HG03460 (cell line): ENCODE data around the gene TUBA4B.
"Not testable (repeated sequence)": the region's sequence is repeated elsewhere in the genome, so short reads cannot be mapped to it uniquely, and the experiment has no call there.

Experiments
- ATAC-seq: cut with Tn5 transposase; IDR thresholded peaks from one replicate; pipeline ENCODE4 v1.9.1; 2021; ENCODE audit not compliant: unreplicated experiment

The TUBA4B gene

DNA sequence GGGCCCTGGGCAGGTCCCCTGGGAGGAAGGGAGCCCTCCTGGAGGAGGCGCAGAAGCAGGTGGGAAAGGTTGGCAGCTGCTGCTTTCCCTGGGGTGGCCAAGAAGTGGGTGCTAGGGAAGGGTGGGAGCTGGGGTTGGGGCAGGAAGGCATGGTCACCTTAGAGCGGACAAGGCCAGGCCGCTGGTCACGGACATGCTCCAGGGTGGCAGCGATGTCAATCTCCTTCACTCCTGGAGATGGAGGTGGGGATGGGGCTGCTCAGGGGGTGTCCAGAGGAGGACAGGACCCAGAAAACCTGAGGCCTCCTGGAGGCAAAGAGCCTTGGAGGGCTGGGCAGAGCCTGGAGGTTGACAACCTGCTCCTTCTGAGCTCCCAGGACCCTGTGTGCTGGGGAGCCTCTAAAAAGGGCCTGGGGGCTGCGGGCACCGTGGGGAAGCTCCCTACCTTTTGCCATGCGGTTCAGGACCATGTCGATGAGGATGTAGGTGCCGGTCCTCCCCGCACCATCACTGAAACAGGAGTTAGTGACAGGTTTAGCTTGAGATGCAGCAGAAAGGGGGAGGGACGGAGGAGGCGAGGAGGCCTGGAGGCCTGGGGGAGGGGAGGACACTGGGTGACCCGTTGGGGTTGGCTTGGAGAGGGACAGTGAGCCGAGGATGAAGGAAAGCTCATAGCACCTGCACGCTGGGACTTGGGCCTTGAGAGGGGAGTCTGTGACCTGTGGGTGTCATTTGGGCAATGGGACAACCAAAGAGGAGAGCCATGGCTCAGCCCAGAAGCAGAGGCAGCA lies 37.5 kb downstream of the TUBA4B start:
- no peak for ATAC-seq

DNA sequence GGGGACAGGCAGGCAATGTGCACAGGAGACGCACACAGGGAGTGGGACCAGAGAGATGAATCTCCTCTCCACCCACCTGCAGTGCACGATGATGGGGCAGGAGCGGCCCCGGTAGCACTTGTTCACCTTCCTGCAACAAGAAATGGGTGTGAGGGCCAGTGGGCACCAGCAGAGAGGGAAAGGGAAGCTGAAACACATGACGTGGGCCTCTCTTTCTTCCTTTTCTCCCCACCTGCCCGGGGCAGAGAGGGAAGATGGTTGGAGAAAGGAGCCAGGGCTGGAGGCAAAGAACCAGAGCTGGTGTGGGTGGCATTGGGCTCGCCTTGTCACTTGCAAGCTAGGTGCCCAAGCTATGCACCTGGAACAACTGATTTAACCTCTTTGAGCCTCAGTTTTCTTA lies 38.4 kb downstream of the TUBA4B start:
- no peak for ATAC-seq

DNA sequence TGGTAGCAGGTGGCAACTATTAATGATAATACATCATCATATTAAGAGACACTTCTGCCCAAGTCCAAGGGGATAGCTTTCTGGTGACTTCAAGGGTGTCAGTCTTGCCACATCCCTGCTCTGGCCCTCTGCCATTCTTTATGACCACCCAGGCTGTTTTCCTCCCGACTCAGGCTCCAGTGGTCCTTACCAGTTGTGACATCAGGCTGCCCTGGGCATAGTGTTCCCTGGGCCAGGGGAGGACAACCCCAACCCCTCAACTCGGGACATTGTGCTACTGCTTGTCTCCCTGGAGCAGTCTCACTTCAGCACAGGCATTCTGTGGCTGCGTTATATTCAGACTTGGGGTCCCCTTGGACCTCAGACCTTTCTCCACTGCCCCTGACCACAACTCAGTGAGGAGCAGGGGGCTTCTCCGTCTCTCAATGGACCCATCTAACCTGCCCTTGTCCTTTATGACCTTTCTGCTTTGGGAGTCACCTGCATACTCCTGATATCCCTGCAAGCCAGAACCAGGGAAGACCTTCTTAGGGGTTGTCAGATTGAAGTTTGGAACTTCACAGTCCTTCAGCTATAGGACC lies 39.0 kb downstream of the TUBA4B start:
- ATAC-seq, result no peak

DNA sequence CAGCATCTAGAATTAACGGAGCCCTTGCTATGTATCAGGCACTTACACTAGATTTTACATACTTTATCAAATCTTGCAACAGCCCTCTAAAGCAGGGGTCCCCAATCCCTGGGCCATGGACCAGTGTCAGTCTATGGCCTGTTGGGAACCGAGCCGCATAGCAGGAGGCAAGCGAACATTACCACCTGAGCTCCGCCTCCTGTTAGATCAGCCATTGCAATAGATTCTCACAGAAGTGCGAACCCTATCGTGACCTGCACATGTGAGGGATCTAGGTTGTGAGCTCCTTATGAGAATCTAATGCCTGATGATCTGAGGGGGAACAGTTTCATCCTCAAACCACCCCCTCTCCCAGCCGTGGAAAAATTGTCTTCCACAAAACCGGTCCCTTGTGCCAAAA lies 39.6 kb downstream of the TUBA4B start:
- ATAC-seq, result no peak

DNA sequence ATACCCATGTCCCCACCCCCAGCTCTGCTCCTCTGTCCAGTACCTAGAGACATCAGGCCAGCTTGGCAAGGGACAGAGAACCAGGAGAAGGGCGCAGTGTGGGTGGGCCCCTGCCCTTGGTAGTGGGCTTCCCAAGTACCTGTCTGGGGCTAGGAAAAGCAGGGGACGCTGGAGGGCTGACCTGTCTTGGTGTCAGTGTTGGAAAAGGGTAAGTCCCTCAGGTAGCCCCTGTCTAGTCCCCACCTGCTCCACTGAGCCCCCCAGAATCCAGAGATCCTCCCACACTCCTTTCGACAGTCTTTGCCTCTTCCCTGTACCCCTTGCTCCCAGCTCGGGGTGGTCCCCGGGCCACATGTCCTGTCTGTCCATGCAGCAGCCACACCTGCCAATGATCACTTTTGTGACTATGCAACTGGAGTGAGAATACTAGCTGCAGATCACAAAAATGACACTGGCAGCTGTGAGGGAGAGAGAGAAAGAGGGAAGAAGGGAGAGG lies 40.7 kb downstream of the TUBA4B start:
- ATAC-seq, result no peak

DNA sequence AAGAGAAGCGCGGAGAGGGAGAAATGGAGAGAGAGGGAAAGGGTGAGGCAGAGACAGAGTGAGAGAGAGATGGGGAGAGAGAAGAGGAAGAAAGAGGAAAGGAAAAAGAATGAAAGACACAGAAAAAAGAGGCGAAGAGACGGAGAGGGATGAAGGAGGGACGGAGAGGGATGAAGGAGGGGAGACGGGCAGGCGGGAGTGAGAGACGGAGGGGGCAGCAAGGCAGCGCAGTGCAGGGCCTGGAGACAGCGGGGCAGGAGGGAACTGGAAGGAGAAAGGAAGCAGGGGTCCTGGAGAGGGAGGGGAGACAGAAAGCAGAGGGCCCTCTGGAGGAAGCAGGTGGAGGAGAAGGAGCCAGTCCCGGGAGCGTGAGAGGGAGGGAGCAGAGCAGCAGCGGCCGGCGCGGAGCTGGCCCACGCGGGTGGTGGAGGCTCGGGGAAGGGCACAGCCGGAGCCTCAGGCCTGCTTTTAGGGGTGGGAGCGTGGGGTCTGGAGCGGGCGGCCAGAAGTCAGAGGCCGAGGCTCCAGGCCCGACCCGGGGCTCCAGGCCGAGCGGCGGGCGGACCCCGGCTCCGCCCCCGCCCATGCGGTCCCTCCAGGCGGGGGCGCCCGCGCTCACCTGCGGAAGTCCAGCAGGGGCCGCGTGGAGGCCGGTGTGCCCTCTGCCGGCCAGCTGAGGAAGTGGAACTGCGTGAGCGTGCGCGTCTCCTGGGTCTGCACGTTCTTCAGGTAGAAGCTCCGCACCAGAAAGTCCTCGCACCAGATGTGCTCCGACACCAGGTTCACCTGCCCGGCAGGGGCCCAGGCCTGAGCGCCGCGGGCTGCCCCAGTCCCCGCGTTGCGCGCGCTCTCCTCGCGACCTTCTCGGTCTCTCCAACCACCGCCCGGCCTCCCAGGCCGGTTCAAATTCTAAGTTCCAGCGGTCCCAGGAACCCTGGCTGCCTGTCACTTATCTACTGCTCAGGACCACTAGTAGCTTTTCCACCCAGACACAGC lies 41.6 kb downstream of the TUBA4B start:
- peak; percentile 89 for ATAC-seq

DNA sequence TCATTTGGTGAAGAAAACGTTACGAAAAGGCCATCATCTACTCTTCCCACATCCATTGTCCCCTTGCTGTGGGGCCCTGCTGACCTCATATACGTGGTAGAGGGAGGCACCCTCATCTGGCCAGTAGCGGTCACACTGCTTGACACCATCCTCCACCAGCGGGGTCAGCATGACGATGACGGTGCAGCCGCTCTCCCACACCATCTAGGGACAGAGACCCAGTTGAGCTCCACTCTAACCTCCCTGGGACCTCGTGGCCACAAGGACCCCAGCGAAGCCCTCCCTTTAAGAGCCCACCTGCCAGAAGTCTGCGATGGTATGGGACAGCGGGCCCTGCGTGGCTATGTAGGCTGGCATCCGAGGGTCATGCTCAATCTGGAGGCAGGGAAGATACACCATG lies 43.1 kb downstream of the TUBA4B start:
- ATAC-seq, result no peak

DNA sequence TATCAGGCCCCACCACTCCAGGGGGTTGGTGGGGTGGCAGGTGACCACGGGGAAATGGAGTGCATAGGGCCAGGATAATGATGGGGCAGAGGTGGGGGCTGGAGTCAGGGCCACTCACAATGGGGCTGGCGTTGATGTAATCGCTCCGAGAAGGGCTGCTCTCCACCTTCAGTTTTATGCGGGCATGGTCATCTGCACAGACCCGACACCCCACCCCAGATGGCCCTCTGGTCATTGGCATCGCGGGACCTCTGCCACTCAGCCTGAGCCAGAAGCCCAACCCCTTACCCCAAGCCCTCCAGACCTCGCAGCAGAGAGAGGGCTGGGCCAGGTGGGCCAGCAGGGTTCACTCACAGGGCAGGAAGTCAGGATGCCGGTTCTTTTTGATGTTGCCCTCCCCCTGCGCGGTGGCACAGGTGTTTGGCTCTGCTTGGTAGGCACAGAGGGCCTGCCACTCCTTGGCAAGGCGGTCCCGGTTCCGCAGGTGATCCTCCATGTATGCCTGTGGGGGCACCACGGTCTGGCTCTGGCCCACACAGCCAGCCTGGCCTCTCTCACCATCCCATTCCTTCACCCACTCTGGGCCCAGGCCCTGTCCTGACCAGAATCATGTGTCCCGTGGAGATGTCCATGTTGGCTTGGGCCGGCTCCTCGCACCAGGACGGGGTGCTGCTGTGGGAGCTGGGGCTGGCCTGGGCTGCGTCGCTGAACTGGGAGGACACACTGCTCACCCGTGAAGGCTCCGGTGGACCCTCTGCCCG lies 43.8 kb downstream of the TUBA4B start:
- ATAC-seq, result no peak

DNA sequence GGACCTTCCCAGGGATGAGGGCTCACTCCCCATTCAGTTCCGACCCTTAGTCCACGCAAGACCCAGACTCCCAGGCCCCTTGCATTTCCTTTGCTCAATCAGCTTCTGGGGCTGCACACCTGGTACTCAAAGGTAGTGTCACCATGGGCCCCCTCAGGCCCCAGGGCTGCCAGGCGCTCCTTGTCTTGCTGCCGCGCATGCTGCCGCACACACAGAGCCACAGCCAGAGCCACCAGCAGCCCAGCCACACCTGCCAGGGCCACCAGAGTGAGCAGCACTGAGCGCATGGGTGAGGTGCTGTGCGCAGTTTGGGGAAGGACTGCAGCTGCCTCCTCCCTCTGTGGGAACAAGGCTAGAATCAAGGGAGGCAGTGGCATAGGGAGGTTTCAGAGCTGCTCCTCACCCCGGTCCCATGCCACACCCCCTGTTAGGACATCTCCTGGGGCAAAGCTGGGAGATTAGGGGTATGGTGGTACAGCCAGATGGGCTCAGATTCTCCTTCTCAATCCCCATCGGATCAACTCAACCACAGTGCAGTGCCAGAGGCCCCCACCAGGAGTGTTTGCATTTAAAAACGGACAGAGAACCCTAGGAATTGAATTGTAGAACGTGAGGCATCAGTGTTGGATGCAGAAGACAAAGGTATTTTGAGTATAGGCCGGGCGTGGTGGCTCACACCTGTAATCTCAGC lies 44.9 kb downstream of the TUBA4B start:
- ATAC-seq, result no peak

DNA sequence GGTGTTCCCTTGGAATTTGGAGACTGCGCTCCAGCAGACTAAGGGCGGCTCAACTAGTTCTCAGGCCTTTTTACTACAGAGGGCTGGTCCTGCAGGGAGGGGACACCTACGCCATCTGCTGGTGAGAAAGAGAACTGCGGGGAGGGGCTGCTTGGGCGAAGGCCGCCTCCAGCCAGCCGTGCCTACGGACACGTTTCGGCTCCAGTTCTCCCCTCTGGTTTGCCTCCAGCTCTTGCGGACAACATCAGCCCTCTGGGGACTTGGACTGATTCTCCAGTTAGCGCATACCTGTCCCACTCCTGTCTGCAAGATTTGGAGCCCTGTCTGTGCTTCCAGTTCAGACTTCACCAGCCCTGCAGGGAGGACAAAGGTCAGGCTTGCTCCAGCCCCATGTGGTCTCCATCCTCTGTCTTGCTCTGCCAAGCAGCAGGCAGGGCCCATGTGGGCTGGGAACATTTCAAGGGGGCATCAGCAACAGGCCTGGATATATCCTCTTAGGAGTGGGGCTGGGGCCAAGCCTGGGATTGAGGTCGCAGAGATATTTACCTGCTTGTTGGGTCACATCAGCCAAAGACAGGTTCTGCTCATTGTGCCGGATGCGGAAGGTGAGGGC lies 45.8 kb downstream of the TUBA4B start:
- ATAC-seq, result peak; percentile 48

DNA sequence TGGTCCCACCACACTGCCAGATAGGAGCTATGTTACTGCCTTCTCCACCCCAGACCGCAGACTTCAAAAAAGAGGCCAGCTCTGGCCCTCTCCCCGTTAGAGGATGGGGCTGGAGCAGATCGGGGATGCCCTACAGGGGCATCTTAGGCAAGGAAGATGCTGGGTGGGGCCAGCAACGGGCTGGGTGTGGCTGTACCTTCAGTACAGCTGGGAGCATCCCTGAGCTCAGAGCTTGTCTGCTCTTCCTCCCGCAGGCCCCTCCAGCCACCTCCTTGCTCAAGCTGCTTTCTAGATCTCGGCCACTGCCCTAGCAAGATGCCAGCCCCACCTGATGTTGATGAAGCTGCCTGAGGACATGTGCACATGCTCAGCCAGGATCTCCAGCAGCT lies 46.3 kb downstream of the TUBA4B start:
- ATAC-seq, result no peak

DNA sequence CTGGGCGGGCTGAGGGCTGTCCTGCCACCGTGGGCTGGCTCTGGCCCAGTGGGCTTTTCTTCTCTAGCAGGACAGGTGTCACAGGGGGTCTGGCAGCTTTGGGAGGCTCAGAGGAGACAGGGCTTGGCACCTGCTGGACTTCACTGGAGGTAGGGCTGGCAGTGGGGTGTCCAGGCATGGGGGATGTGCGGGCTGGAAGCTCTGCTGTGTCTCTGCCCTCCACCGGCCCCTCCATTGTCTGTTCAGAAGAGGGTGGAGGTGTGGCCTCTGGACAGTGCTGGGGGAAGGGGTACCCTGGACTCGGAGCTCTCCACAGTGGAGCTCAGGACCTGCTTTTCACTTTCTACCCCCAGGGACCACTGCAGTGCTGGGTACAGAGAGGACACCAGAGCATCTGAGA lies 47.0 kb downstream of the TUBA4B start:
- no peak for ATAC-seq

DNA sequence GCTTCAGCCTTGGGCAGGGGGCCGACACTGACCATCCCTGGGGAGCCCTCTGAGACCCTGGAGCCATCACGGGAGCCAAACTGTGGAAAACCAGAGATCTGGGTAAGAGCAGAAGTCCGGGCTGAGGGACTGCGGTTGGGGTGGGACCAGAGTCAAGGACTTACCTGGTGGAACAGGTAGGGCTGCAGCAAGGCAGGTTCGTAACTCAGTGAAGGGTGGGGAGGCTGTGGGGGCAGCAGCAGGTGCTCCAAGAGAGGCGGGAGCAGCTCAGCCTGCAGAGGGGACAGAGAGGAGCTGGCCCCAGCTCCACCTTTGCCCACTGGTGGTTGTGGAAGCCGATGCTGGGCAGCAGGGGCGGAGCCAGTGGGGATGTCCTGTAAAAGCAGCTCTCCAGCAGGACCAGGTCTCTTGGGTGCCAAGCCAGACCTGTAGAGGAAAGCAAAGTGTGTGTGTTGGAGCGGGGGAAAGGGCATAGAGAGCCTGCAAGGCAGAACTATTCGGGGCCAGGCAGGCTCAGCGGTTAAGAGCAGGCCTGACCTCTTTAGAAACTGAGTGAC lies 49.4 kb downstream of the TUBA4B start:
- ATAC-seq, result no peak

DNA sequence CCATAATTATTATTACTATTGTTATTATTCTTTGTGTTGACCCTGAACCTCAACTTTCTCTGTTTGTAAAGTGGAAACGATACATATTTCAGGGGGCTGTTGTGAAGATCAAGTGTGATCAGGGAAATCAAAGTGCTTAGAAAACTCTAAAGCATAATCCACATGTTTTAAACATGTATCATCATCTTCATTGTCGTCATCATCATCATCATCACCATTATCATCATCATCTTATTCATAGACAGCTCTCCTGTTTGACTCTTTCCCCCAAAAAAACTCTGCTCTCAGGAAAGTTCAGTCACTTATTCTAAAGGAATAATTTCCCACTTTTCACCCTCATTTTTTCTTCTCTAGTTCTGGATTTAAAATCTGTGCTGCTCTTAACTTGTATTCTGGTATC lies 51.2 kb downstream of the TUBA4B start:
- ATAC-seq, result no peak

DNA sequence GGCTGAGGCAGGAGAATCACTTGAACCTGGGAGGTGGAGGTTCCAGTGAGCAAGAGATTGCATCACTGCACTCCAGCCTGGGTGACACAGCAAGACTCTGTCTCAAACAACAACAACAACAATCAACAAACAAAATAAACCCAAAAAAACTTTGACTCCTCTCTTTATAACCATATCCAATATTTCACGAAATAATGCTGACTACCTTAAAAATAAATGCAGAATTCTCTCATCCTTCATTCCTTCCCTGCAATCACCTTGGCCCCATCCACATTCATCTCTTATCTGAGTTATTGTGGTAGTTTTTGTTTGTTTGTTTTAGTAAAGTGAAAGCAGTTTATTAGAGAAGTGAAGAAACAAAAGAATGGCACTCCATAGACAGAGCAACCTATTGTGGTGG lies 53.0 kb downstream of the TUBA4B start:
- ATAC-seq, result no peak

DNA sequence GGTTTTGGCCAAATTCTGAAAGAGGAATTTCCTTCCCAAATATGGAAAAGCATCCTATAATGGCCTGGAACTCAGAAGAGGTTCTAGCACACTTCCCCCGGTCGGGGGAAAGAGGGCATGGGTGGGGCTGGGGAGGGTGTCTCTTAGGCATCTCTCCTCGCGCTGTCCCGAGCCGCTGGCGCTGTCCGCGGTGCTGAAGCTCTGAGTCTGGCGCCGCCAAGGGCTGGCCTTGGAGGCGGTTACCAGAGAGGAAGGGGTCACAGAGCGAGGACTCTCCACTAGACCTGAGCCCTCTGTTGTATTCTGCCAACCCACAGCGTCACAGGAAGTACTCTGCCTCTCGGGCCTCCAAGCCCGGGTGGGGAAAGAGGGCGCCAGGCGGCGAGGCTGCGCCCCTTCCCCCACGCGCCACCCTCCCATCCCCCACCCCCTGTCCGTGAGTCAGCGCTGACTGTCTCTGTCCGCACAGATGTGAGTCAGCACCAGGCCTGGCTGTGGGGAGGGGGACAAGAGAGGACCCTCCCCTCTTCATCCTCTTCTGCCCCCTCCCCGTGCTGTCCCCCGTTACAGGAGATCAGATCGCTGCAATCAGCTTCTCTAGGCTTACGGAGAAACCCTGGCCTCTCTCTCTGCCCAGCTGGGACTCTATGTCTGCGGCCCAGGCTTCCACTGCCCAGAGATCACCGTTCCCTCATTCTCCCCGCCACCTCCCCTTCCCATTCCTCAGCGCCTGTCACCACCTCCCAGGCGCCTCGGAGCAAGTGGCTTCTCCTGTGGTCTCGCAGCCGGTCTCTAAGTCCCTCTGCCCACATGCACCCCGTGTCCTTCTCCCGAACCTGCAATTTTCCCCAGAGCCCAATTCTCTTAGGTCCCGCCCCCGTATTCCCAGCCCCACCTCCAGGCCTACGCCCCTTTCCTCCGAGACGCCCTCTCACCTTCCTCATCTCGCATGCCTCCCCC lies 55.4 kb downstream of the TUBA4B start:
- no peak for ATAC-seq

DNA sequence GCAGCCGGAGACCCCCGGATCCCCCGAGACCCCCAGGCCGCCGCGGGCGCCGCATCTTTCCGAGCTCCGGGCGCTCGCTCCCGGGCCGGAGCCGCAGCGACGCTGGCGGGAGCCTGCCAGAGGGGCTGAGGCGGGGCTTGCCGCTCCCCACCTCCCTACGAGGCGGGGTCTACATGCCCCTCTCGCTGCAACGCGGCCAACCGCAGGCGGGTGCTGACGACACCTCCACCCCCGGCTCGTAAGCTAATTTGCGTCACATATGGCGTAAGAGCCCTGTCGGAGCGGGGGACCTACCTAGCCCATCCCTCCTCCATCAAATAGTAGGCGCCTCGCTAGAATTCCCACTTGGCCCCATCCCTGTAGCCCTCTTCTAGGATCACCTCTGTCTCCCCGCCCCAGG lies 56.2 kb downstream of the TUBA4B start, which contains the start of gene PTPRN:
Gene PTPRN (minus strand): TSS at position 124 of the 400 bp plus-strand sequence. CDS start 69 bp downstream, at position 55.
- ATAC-seq, result no peak

DNA sequence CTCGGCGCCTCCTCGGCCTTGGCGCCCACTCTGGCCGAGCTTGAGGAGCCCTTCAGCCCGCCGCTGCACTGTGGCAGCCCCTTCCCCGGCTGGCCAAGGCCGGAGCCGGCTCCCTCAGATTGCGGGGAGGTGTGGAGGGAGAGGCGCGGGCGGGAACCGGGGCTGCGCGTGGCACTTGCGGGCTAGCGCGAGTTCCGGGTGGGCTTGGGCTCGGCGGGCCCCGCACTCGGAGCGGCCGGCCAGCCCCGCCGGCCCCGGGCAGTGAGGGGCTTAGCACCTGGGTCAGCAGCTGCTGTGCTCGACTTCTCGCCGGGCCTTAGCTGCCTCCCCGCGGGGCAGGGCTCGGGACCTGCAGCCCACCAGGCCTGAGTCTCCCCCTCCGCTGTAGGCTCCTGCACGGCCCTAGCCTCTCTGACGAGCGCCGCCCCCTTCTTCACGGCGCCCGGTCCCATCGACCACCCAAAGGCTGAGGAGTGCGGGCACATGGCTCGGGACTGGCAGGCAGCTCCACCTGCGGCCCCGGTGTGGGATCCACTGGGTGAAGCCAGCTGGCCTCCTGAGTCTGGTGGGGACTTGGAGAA lies 59.7 kb downstream of the TUBA4B start:
- ATAC-seq, result not testable (repeated sequence)
